Measurements from ENCODE around the gene EFNA3. TPM values are rescaled to one million over a fixed set of nuclear protein-coding genes. Genes with fewer than 3 reads are reported as not detected.
A peak's percentile ranks its signal among the peaks of the same experiment; 100 is the strongest.

EFNA3 gene
- total and polyA plus RNA-seq, 9 of the 15 experiments (the other 6 are each of a cell fraction or from before 2014, with no cell fraction given): 0.59 to 7.9 (median 4.7) TPM

DNA sequence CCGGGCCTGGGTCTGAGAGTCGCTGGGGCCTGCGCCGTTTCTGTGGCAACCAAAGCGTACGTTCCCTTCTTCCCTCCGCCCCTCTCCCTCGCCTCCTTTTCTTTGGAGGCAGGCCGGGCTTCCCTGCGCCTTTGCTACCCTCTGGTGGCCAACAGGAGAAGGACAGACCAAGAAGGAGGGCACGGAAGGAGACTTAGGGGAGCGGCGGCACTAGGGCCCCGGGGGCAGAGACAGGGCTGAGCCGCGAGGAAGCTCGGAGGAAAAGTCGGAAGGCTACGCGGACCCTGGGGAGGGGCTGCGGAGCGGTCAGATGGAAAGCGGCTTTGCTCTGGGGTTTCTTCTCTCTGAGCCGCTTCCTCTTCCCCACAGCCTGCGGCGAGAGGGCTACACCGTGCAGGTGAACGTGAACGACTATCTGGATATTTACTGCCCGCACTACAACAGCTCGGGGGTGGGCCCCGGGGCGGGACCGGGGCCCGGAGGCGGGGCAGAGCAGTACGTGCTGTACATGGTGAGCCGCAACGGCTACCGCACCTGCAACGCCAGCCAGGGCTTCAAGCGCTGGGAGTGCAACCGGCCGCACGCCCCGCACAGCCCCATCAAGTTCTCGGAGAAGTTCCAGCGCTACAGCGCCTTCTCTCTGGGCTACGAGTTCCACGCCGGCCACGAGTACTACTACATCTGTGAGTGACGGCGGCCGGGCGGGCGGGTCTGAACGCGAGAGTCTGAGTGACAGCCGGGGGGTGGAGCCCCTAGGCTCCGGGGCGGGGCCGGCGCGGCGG lies 6.3 kb downstream of the EFNA3 start (continued):
- TF ChIP-seq PRDM10 (IDR thresholded peaks at IDR 0.05; ENCODE audit: partially characterized antibody) (no peak), E2F8 (IDR thresholded peaks at IDR 0.05; ENCODE audit: low read depth, partially characterized antibody) (peak; percentile 67), GTF2F1 (IDR thresholded peaks at IDR 0.05; ENCODE audit: low read depth, low read length) (no peak), ZC3H8 (IDR thresholded peaks at IDR 0.05) (no peak), ZNF696 (CRISPR knock-in tag; conservative IDR thresholded peaks at IDR 0.05) (no peak), CBX3 (IDR thresholded peaks at IDR 0.05; ENCODE audit: borderline replicate concordance in 1 of 2, low read length in 2 of 2) (no peak), GATA2 (CRISPR knock-in tag; IDR thresholded peaks at IDR 0.05) (no peak), CUX1 (CRISPR knock-in tag; IDR thresholded peaks at IDR 0.05) (no peak), SPI1 (IDR thresholded peaks at IDR 0.05; ENCODE audit: borderline replicate concordance, low read depth, low read length) (no peak), ZNF316 (IDR thresholded peaks at IDR 0.05) (no peak), NCOA2 (IDR thresholded peaks at IDR 0.05; ENCODE audit: partially characterized antibody in 2 of 2) (no peak), CBX1 (IDR thresholded peaks at IDR 0.05; ENCODE audit: low read depth) (0 out of 2 replicates have a peak, but pooled peaks have one; percentile 47)
- TF ChIP-seq, protein P1, sequence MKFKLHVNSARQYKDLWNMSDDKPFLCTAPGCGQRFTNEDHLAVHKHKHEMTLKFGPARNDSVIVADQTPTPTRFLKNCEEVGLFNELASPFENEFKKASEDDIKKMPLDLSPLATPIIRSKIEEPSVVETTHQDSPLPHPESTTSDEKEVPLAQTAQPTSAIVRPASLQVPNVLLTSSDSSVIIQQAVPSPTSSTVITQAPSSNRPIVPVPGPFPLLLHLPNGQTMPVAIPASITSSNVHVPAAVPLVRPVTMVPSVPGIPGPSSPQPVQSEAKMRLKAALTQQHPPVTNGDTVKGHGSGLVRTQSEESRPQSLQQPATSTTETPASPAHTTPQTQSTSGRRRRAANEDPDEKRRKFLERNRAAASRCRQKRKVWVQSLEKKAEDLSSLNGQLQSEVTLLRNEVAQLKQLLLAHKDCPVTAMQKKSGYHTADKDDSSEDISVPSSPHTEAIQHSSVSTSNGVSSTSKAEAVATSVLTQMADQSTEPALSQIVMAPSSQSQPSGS (CRISPR knock-in tag; IDR thresholded peaks at IDR 0.05): no peak
